ENCODE measurements around the gene FAM53A.

FAM53A gene

DNA sequence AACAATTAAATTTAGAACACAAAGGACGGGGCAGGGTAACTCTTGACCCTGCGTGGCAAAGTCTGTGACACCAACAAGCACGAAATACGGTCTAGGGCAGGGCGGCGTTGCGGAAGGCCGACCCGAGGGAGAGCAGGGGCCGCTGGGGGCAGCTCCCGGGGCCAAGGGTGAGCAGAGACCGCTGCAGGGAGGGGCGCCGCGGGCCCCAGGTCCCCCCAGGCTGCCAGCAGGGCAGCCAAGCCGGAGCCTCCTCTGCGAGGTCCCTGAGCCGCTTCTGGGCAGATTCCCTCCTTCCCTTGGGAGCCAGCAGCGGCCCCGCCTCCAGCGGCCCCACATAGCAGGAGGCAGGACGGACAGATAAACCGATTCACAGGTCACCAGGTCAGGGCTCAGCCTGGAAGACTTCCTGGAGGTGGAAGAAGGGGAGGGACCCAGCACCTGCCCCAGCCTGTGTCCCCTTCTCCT, 90.2 kb downstream of the FAM53A start:
- DNase-seq (ENCODE audit: low read depth in 3 of 3), result no peak

DNA sequence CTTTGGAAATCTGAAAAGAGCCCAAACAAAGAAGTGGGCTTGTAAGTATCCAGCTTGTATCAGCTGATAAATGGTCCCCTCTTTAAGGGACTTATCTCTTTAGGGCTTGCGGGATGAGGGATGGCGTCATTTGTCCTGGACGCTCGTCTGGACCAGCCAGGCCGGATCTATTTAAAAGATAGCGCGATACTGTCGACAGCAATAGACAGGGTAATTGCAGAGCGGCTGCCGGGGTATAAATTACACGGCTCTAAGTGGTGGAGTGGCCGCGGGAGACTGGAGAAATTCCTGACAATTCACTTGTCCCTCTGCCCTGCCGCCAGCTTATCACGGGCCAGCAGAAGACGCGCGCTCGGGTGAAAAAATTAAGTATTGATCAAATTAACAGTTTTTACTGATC, 90.7 kb downstream of the FAM53A start:
- DNase-seq (ENCODE audit: low read depth in 3 of 3), result no peak

DNA sequence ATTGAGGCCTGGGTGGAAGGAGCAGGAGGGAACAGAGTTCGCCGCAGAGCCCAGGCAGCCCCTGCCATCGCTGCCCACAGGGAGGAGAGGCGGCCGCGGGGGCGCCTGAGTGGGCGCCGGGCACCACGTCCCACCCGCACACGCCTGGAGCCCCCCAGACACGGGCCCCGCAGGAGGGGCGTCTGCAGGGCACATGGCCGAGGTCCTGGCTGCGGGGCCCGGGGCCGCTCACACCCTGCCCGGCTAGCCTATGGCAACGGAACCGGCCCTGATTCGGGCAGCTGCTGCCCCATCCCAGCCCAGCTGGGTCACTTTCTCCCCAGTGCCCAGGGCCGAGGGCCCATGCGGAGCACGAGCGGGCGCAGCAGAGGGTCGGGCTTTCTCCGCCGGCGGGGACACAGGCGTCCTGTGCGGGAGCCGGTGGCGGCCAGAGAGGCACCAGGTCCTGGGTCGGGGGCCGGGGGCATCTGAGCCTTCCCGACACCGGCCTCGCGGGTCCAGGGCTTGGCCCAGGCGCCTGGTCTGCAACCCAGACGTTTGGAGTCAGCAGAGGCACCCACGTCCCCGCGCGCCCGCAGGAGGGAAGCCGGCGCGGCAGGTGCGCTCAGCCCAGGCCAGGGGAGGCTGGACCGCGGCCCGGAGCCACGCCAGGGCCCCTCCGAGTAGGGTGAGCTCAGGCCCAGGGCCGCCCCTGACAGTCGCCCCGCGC, 91.2 kb downstream of the FAM53A start:
- DNase-seq (ENCODE audit: low read depth in 3 of 3), result no peak

DNA sequence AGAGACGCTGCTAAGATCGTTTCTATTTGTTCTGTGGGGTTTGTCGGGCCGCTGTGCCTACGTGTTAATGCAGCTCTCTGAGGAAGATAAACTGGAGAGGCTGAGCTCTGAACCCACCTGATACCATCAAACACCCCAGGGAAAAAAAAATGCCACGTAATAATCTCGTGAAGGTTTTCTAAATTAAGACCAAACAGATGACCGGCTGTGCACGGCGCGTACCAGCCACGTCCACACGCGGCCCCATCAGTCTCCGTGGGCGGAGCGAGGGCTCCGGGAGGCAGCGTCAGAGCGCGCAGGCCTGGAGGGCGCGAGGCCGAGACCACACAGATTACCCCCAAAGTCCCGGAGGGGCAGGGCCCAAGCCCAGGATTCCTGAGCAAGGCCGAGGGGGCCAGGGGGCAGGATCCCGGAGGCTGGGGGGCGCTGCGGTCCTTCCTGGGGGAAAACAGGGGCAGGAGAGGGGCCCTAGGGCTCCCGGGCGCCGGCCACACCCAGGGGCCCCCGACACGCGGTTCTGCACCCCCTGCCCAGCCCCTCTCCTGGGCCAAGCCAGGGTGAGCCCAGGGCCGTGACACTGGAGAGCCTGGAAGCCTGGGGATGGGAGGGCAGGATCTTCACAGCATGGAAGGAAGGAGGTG, 91.9 kb downstream of the FAM53A start:
- no peak for DNase-seq (ENCODE audit: low read depth in 3 of 3)

DNA sequence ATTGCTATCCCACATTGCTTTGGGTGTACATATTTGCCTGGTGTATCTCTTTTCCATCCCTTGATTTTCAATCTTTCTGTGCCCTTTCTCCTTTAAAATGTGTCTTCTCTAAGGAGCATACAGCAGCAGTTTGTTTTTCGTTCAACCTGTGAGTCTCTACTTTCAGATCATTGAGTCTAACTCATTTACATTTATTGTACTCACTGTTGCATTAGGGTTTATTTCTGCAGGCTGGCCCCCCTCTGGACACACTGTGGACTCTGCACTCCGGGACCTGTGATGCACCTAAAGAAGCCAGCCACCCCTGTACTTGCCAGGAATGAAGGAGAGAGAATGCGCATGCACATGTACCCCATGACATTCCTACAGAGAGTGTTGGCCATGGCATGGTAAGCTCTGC, 93.0 kb downstream of the FAM53A start:
- no peak for DNase-seq (ENCODE audit: low read depth in 3 of 3)

DNA sequence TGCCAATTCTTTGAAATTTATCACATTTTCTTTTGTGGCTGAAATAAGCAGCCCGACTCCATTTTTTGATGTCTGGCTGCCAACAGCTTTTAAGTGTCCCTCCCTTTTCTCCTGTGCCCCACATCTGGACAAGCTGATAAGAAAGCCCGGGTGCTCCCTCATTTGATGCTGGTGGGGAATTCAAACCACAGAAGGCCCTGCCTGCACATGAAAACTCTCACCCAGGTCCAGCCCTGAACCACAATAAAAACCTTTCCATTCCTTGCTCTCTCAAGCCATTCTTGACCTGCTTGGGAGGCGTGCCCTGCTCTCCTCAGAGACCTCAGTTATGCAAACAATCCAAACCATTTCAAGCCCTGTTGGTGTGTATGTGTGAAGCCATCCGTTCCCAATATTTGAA, 93.9 kb downstream of the FAM53A start:
- DNase-seq (ENCODE audit: low read depth in 3 of 3), result no peak

Data from stimulated activated CD4-positive, alpha-beta T cell treated with anti-CD3 and anti-CD28 coated beads, TNF-alpha, amount 100 ng/mL, for 24 hours (primary cell).